Measurements from ENCODE around the gene TRIP4. TPM values are rescaled to one million over a fixed set of nuclear protein-coding genes. Genes with fewer than 3 reads are reported as not detected.

TRIP4 gene
- total and polyA plus RNA-seq, 9 of the 15 experiments (the other 6 are each of a cell fraction or from before 2014, with no cell fraction given), result 7.6 to 23.3 (median 16.7) TPM

DNA sequence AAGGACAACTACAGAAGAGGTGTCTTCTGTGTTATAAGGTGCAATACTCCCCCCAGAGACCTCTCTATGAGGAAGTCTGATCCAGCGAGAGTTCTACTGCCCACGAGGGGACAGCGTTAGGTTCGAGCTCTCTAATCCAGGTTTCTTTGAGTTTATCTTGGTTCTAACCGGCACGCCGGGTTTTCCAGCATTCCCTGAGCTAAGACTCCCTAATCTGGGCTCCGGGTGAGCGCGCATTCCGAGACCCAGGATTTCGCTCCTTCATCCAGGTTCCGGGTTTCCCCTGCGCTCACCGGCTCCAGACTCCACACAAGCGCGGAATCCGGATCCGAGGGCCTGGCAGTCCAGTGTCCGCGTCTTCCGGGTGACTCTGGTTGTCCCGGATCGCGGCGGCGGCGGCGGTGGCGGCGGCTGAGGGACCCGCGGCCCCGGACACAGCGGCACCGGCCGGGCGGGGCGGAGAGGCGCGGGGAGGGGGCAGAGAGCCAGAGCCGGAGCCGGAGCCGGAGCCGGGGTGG is 72.6 kb downstream of the TRIP4 start, which contains the start of gene ZNF609 (continued):
- no peak for TF ChIP-seq PATZ1 (CRISPR knock-in tag; IDR thresholded peaks at IDR 0.05; ENCODE audit: borderline replicate concordance)
- no peak for TF ChIP-seq ZNF75A (CRISPR knock-in tag; IDR thresholded peaks at IDR 0.05)
- peak; percentile 51; the same call in 1 of the 2 replicates for TF ChIP-seq NCOR1 (IDR thresholded peaks at IDR 0.05)
- no peak for TF ChIP-seq HDGF (IDR thresholded peaks at IDR 0.05)
- no peak for TF ChIP-seq NELFE (IDR thresholded peaks at IDR 0.05; ENCODE audit: insufficient read depth, insufficient read length)
- no peak for TF ChIP-seq ZNF699 (CRISPR knock-in tag; IDR thresholded peaks at IDR 0.05; ENCODE audit: insufficient replicate concordance)
- TF ChIP-seq, protein P1, sequence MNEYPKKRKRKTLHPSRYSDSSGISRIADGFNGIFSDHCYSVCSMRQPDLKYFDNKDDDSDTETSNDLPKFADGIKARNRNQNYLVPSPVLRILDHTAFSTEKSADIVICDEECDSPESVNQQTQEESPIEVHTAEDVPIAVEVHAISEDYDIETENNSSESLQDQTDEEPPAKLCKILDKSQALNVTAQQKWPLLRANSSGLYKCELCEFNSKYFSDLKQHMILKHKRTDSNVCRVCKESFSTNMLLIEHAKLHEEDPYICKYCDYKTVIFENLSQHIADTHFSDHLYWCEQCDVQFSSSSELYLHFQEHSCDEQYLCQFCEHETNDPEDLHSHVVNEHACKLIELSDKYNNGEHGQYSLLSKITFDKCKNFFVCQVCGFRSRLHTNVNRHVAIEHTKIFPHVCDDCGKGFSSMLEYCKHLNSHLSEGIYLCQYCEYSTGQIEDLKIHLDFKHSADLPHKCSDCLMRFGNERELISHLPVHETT (CRISPR knock-in tag; conservative IDR thresholded peaks at IDR 0.05 in 1 of 2, IDR thresholded peaks at IDR 0.05 in 1 of 2), result no peak; a peak in 1 of 4 replicates
- no peak for TF ChIP-seq SMAD2 (IDR thresholded peaks at IDR 0.05; ENCODE audit: low read depth, low read length)
- TF ChIP-seq ZBED1 (IDR thresholded peaks at IDR 0.05), result 0 out of 2 replicates have a peak, but pooled peaks have one; percentile 80
- TF ChIP-seq JUND (IDR thresholded peaks at IDR 0.05; ENCODE audit: borderline replicate concordance, low read depth, low read length), result peak; percentile 83
- peak; percentile 57; the same call in 1 of the 3 replicates for TF ChIP-seq JUND (tag; IDR thresholded peaks at IDR 0.05; ENCODE audit: borderline replicate concordance, low read depth, low read length)
- TF ChIP-seq, protein P2, sequence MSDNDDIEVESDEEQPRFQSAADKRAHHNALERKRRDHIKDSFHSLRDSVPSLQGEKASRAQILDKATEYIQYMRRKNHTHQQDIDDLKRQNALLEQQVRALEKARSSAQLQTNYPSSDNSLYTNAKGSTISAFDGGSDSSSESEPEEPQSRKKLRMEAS (CRISPR knock-in tag; IDR thresholded peaks at IDR 0.05), result peak; percentile 53; the same call in 1 of the 2 replicates
- no peak for TF ChIP-seq ZNF79 (CRISPR knock-in tag; IDR thresholded peaks at IDR 0.05; ENCODE audit: low read depth)
- TF ChIP-seq ZNF197 (CRISPR knock-in tag; IDR thresholded peaks at IDR 0.05; ENCODE audit: low read depth), result no peak
- no peak for TF ChIP-seq SIN3B (IDR thresholded peaks at IDR 0.05; ENCODE audit: low read depth)
- no peak for TF ChIP-seq NCOA6 (IDR thresholded peaks at IDR 0.05)
- no peak for TF ChIP-seq SUPT5H (IDR thresholded peaks at IDR 0.05)
- TF ChIP-seq THRAP3 (IDR thresholded peaks at IDR 0.05; ENCODE audit: borderline replicate concordance), result peak; percentile 91; the same call in 1 of the 2 replicates
- no peak for TF ChIP-seq FOXK1 (CRISPR knock-in tag; IDR thresholded peaks at IDR 0.05; ENCODE audit: borderline replicate concordance)
- TF ChIP-seq ZNF274 (IDR thresholded peaks at IDR 0.05; ENCODE audit: borderline replicate concordance, low read depth, low read length), result no peak
- no peak for TF ChIP-seq SREBF2 (CRISPR knock-in tag; IDR thresholded peaks at IDR 0.05)
- TF ChIP-seq ARID4B (CRISPR knock-in tag; IDR thresholded peaks at IDR 0.05), result no peak

All from K562 (cell line).